Mammary epithelial cell (primary cell): ENCODE measurements around the gene PTPRA.

ENCODE experiments used
- CTCF ChIP-seq, 2 donors: IDR thresholded peaks in 1 of 2; conservative IDR thresholded peaks in 1 of 2; 2 replicates each; pipeline ENCODE4 v1.5.1; 2011 to 2012; ENCODE audit warnings: inconsistent platforms in 2 of 2, low read length in 2 of 2, mild to moderate bottlenecking in 2 of 2, control low read depth in 1 of 2, low read depth in 1 of 2; ENCODE audit not compliant: insufficient read depth in 1 of 2; ENCODE audit errors: extremely low read depth in 1 of 2
- EZH2 ChIP-seq: IDR thresholded peaks from 2 replicates; pipeline ENCODE4 v1.6.1; 2012; ENCODE audit warnings: low read length, inconsistent platforms, borderline replicate concordance

GRCh38 chr20:2922957-2923356 is 49.7 kb downstream of the PTPRA start:
- TF ChIP-seq EZH2 (no peak), CTCF (conservative IDR thresholded peaks at IDR 0.05 in 1 of 2, IDR thresholded peaks at IDR 0.05 in 1 of 2; ENCODE audit: extremely low read depth in 1 of 2, insufficient read depth in 1 of 2, low read depth in 1 of 2, low read length in 2 of 2) (no peak)
